HepG2 (cell line): ENCODE results near the gene VAV2.

Source experiments
- CTCF ChIP-seq: sonication (generic); formaldehyde crosslinking; IDR thresholded peaks from 2 replicates; pipeline ENCODE4 v1.5.0; 2020; ENCODE audit warnings: mild to moderate bottlenecking, missing genetic modification reagents, moderate library complexity
- JUND ChIP-seq: sonication (generic); formaldehyde crosslinking; IDR thresholded peaks from 2 replicates; pipeline ENCODE4 v1.8.0; 2022; ENCODE audit warnings: mild to moderate bottlenecking, missing genetic modification reagents
- SMARCC2 ChIP-seq: fragments of 450-650 bp; IDR thresholded peaks from 2 replicates; pipeline ENCODE4 v1.6.1; 2017; ENCODE audit warnings: antibody characterized with exemption, mild to moderate bottlenecking
- TCF12 ChIP-seq, 2 experiments: fragments of 450-650 bp in 1 of 2; sonication (generic) in 1 of 2; formaldehyde crosslinking in 1 of 2; IDR thresholded peaks; 2 replicates each; pipeline versions ENCODE4 v1.6.1 to v1.8.0; 2017 to 2022; ENCODE audit warnings: antibody characterized with exemption in 1 of 2, mild to moderate bottlenecking in 1 of 2, missing genetic modification reagents in 1 of 2, moderate library complexity in 1 of 2
- TEF ChIP-seq: sonication (generic); formaldehyde crosslinking; IDR thresholded peaks from 2 replicates; pipeline ENCODE4 v1.5.0; 2020; ENCODE audit warnings: missing genetic modification reagents
- ZBTB40 ChIP-seq, 2 experiments: fragments of 450-650 bp in 1 of 2; sonication (generic) in 1 of 2; formaldehyde crosslinking in 1 of 2; IDR thresholded peaks; 2 replicates each; pipeline versions ENCODE4 v1.6.1 to v1.8.0; 2016 to 2022; ENCODE audit warnings: antibody characterized with exemption in 1 of 2, mild to moderate bottlenecking in 1 of 2, missing genetic modification reagents in 1 of 2
- ZBTB44 ChIP-seq: sonication (generic); formaldehyde crosslinking; IDR thresholded peaks from 2 replicates; pipeline ENCODE4 v1.4.0; 2020; ENCODE audit warnings: missing genetic modification reagents
- ZNF792 ChIP-seq: IDR thresholded peaks from 2 replicates; pipeline ENCODE4 v1.6.1; 2016

DNA sequence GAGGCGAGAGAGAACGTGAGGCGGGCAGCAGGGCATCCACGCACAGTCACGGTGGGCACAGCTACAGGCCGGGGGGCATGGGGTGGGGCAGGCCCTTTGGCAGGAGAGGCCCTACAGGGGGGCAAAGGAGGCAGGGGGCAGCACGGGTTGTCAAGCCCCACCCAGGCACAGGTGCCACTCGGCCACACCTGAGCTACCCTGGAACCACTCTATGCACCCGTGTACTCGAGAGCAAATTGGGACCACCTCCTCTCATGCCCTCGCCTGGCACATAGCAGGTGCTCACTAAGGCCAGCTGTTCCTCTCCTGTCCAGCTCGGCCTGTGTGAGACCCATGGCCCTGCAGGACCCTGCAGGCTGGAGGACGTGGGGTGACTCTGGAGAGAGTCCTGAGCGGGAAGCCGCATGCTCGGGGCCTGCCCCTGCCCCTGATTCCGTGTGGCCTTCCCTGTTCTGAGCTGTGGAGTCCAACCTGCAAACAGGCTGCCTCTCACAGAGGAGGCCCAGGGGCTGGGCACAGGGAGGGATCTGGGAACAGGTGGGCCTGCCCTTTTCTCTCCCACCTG, 222.5 kb downstream of the VAV2 start:
- no peak for TF ChIP-seq TEF (CRISPR knock-in tag)
- no peak for TF ChIP-seq ZBTB44 (CRISPR knock-in tag)
- TF ChIP-seq TCF12 (IDR thresholded peaks at IDR 0.05), result no peak
- TF ChIP-seq TCF12 (CRISPR knock-in tag; IDR thresholded peaks at IDR 0.05), result no peak
- TF ChIP-seq ZBTB40 (IDR thresholded peaks at IDR 0.05), result no peak
- no peak for TF ChIP-seq ZBTB40 (CRISPR knock-in tag; IDR thresholded peaks at IDR 0.05)
- TF ChIP-seq CTCF (CRISPR knock-in tag), result no peak
- no peak for TF ChIP-seq JUND (CRISPR knock-in tag)
- no peak for TF ChIP-seq SMARCC2
- TF ChIP-seq ZNF792 (CRISPR knock-in tag), result no peak
